Measurements from ENCODE around the gene VPS16.
"Not testable (repeated sequence)": the region's sequence is repeated elsewhere in the genome, so short reads cannot be mapped to it uniquely, and the experiment has no call there.

VPS16 gene

DNA sequence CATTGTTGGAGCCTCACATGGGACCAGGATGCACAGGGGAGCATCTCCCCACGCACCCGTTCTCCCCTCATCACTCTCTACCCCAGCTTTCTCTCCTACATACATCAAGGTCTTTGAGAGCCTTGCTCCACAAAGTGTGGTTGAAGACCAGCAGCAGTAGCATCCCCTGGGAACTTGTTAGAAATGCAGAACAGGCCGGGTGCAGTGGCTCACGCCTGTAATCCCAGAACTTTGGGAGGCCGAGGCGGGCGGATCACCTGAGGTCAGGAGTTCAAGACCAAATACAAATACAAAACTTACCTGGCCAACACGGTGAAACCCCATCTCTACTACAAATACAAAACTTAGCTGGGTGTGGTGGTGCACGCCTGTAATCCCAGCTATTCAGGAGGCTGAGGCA lies 32.6 kb upstream of the VPS16 start:
- DNase-seq, result not testable (repeated sequence)

DNA sequence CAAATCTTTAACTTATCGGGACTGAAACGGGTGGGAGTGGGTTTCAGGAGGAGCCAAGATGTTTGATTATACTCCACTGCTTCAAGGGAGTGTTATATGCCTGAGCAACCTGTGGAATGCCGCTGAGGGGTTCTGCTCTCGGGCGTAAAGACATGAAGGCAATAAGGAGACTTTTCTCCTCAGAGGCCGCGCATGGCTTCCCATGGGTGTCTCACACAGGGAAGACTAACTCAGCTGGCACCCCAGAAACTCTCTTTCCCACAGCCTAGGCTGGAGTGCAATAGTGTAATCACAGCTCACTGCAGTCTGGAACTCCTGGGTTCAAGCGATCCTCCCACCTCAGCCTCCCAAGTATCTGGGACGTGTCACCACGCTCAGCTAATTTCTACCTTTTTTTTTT lies 30.9 kb upstream of the VPS16 start:
- DNase-seq, result no peak

DNA sequence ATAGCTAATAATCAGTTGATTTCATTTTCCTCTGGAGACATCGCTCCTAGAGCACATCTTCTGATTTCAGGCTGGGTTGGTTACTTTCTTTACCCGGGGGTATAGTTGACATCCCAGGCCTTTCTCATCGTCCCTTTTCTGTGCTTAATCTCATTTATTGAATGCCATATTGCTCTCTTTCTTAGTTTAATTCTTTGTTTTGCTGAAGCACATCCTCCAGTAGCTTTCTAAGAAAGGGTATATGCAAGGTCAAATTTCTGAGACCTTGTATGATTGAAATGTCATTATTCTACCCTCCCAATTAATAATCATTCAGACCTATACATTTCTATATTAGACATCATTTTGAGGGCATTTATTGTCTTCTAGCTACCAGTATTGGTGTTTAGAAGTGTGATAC lies 28.4 kb upstream of the VPS16 start:
- DNase-seq, result no peak

DNA sequence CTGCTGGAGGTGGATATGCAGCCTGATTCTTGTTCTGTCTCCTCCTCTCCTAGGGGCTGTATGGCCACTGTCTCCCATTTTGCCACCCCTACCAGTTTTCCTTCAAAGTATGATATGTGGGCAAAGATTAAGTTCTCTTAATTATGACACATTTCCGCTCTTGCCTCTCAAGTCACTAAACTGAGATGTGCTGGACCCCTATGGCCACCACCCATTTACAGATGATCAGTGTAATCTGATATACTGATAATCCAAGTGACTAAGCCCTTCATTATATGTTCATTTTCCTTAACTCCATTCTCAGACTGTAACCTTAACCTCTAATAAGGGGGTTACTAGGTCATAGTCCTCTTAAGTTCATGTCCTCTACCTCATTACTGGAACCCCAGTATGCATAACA lies 26.5 kb upstream of the VPS16 start:
- DNase-seq, result no peak

DNA sequence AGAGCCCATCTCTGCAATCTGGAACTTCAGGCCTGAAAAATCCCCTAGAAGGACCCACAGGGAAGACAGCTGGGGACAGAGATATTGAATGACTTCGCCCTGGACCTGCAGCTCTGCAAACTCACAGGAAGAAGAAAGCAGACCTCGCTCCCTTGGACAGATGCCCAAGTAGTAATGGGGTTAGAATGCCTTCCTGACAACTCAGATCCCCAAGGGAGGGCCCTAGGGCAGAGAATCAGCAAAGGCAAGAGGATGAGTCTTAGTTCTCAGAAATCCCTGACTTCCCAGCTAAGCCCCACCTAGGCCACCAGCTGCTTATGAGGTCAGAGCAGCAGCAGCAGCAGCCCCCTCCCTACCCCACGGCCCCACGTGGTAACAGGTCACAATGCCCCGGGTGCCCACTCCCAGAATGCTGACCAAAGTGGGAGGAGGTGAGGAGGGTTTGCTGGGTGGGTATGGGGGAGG lies 25.9 kb upstream of the VPS16 start, which contains the start of gene C20orf141:
Gene C20orf141, plus strand, starts transcription at position 401 of the 465 bp plus-strand sequence. CDS start 198 bp downstream, outside the sequence.
- DNase-seq, result no peak

DNA sequence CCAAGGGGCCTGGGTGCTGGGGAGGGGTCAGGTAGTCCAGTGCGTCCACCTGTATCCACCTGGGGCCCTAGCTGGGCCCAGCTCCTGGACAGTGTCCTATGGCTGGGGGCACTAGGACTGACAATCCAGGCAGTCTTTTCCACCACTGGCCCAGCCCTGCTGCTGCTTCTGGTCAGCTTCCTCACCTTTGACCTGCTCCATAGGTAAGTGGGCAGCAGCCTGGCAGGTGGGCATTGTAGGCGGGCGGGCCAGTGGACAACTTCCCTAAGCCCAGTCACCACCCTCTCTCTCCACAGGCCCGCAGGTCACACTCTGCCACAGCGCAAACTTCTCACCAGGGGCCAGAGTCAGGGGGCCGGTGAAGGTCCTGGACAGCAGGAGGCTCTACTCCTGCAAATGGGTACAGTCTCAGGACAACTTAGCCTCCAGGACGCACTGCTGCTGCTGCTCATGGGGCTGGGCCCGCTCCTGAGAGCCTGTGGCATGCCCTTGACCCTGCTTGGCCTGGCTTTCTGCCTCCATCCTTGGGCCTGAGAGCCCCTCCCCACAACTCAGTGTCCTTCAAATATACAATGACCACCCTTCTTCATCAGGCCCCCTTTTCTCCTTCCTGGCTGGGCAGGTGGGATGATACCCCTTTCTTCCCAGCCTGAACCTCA lies 25.2 kb upstream of the VPS16 start:
- no peak for DNase-seq

DNA sequence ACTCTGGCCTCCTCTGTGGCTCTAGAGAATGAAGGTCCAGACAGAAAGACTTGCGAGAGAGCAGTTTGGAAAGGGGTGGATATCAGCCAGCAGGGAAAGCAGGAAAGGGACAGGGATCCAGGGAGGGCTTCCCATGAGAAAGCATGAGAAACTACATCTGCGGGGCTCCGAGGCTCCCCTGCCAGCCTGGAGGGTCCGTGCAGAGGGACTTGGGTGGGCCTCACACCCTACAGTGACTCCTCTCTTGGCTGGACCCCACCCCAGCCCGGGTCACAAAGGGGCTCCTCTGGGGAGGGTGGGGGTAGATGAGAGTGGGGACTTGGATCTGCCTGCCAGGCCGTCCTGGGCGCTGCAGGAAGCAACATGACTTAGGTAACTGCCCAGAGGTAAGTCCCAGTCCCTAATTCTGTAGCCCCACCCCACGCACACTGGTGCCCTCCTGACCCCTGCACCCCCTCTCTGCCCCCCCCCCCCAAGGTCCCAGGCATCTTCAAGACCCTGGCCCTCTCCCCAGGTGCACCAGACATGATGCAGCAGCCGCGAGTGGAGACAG lies 24.4 kb upstream of the VPS16 start, which contains the start of gene TMEM239:
Gene TMEM239, plus strand, starts transcription at position 335 of the 553 bp plus-strand sequence. Its CDS starts 191 bp downstream, at position 526.
- no peak for DNase-seq

DNA sequence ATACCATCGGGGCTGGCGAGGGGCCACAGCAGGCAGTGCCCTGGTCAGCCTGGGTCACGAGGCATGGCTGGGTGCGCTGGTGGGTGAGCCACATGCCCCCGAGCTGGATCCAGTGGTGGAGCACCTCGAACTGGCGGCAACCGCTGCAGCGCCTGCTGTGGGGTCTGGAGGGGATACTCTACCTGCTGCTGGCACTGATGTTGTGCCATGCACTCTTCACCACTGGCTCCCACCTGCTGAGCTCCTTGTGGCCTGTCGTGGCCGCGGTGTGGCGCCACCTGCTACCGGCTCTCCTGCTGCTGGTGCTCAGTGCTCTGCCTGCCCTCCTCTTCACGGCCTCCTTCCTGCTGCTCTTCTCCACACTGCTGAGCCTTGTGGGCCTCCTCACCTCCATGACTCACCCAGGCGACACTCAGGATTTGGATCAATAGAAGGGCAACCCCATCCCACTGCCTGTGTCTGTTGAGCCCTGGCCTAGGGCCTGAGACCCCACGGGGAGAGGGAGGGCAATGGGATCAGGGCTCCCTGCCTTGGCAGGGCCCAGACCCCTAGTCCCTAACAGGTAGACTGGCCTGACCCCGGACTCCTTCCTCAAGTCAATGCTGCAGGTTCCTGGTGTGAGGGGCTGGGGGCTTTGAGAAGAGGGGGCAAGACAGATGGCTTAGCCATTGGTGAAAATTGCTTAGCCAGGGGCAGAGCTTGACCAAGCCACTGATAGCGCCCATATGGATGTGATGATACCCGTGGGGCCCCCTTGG lies 23.8 kb upstream of the VPS16 start:
- DNase-seq, result peak; percentile 27

DNA sequence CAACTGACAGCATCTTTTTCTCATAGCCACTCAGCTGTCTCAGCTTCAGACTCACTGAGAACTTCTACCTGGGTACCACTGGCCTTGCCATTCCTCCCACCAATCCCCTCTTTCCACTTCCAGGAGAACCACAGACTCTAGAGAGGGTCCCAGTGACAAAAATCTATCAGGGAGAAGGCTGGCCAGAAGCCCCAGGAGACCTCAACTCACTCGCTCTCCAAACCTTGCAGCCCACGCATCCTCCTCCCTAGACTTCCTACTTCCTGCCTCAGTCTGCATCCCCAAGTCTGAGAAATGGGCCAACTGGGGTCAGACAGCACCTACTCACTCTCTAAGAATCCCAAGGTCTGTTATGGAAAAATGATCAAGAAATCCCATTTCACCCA lies 23.2 kb upstream of the VPS16 start:
- DNase-seq, result no peak

DNA sequence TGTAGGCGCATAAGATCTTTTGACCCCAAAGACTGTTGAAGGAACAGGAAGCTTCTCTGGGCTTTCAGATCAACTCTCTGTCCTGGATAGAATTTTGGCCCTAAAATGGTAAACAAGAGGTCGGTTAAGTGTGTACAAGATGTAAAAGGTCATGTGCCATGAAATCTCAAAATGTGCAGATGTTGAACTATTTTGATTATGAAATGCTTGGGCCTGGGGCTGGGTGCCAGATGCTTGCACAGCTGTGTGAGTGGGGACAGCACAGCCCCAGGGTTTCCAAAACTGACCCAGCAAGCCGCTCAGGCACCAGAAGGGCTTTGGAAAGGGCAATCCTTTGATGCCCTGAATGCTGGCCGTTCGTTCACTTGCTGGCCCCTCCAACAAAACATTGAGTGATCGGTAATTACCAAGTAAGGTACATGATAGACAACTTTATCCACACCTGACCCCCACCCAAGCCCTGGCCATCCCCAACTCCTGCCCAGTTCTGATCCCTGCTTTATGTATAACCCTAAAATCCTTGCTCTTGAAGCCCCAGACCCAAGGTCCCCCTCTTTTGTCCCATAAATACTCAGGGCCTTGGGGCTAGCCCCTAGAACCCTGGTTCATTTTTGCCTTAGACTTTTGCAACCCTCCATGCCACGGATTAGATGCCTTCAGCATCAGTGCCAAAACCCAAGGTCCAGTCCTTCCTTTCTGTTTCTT lies 22.5 kb upstream of the VPS16 start:
- DNase-seq, result no peak

DNA sequence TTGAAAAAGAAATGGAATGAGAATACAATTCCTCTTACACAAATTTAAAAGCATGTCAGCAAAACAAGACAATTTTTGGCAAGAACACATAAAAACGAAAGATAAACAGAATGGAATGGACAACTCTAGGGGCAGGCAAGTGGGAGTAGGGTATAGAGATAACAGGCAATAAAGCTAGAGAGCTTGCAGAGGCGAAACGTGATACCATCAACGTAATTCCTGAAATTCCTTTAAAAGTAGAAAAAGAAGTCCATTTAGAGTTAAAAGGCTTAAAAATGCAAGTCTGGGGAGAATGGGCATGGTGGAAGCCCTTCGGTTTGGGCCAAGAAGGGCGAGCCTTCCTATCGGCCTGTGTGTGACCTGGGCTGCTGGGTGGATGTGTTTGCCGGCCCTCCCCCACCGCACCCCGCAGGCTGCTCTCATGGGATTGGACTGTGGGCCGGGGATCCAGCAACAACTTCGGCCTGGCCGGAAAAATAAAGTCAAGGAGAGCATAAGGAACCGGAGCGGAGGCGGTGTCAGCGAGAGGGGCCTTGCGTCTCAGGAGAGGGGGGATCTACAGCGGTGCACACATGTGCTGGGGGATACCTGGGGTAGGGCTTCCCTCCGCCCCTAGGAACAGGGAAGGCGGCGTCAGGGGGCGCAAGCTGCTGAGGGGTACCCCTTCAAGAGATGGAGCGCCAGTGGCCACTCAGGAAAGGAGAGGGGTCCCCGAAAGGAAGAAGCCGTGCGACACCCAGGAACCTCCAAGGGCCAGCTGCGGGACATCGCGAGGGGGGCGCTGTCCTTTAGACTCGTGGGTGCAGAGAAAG lies 20.3 kb upstream of the VPS16 start:
- DNase-seq, result no peak

DNA sequence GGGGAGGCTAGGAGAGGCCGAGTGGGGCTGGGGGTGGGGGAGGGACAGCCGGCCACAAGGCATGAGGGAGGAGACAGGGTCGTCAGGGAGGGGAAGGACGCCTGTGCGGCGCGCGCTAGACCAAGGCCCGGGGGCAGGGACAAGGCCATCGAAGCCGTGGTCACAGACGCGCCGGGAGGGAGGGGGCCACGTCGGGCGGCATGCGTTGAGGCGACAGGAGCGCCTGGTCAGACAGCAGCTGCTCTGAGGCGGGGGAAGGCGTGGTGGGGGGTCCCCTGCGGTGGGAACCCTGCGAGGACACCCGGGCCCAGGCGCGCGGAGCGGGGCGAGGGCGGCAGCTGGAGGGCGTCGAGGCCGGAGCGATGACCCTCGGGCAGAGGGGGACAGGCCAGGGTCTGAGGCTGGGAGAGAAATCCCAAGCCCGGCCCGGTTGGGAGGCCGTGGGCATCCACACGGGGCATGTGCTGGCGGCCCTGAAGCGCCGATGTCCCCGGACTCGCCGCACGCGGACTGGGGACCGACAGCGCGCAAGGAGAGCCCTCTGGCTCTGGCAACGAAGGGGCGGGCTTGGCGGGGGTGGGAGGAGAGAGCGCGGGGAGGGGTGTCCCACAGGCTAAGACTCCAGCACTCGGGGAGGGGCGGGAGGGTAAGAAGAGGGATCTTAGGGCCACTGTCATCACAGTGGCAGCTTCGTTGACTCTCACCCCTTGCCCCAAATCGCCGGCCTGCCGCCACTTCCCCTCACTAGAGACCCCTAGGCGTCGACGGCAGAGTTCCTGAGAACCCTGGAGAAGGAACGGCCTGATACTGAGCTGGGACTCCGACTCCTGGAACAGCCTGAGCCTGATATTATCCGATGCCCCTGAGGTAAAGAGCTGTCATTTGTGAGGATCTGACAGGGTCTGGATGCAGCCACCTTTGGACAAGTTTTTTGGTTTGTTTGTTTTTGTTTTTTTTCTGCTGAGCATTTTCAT lies 19.4 kb upstream of the VPS16 start:
- no peak for DNase-seq

DNA sequence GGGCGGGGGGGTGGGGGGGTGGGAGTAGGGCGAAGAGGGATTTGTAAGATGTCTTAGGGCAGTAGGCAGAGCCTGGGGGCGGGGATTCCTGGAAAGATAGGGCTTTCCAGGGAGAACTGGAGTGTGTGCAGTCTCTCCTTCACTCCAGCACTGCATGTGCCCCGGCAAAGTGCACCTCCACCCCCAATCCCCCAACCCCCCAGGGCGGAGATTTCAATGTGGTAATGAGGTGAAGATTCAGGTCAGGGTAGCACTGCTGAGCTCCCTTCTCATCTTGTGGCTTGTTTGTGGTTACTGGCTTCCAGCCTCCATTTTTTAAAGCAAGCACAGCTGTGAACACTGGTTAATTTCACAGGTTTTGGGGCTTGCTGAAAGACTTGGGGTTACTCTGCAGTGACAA lies 18.5 kb upstream of the VPS16 start:
- peak; percentile 17 for DNase-seq

DNA sequence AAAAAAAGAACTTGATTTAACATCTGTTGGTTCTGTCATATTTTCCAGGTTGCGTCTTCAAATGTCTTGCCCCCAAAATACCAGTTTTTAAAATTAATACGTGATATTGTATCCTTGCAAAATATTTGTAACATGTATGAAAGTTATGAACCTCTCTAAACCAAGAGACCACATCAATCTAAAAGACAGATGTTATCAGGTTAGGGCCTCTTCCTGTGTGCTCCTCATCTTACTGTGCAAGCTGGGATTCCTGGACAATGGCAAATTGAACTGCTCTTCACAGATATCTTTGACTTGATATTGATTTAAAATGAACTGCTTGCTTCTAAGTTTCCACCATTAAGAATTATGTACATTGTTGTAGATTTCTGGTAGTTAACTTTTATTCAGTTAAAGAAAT lies 14.8 kb upstream of the VPS16 start:
- DNase-seq, result no peak

DNA sequence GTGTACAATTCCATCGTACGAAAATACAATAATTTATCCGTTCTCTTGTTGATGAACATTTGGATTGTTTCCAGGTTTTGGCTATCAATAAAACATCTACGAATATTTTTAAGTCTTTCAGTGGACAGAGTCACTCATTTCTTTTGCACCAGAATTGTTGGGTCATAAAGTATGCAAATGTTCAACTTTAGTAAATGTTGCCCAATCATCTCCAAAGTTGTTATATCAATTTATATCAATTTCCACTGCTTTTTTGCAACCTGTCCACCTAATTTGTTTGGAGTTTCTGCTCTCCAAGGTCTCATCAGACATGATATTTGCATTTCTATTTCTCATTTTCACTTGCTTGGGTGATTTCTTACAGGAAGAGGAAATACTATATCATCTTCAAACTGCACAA lies 13.9 kb upstream of the VPS16 start:
- no peak for DNase-seq

DNA sequence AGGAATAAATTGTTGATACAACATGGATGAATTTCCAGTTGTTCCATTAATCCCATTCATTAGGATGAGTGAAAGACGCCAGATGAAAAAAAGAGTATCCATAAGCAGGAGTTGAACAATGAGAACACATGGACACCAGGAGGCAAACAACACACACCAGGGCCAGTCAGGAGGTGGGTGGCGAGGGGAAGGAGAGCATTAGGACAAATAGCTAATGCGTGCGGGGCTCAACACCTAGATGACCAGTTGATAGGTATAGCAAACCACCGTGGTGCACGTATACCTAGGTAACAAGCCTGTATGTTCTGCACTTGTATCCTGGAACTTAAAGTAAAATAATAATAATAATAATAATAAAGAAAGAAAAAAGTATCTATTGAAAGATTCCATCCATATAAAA lies 11.2 kb upstream of the VPS16 start:
- DNase-seq, result no peak

DNA sequence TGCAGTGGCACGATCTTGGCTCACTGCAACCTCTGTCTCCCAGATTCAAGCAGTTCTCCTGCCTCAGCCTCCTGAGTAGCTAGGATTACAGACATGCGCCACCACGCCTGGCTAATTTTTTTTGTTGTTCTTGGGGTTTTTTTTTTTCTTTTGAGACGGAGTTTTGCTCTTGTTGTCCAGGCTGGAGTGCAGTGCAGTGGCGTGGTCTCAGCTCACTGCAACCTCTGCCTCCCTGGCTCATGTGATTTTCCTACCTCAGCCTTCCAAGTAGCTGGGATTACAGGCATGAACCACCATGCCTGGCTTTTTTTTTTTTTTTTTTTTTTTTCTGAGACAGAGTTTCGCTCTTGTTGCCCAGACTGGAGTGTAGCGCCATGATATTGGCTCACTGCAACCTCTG lies 9.3 kb upstream of the VPS16 start:
- not testable (repeated sequence) for DNase-seq

DNA sequence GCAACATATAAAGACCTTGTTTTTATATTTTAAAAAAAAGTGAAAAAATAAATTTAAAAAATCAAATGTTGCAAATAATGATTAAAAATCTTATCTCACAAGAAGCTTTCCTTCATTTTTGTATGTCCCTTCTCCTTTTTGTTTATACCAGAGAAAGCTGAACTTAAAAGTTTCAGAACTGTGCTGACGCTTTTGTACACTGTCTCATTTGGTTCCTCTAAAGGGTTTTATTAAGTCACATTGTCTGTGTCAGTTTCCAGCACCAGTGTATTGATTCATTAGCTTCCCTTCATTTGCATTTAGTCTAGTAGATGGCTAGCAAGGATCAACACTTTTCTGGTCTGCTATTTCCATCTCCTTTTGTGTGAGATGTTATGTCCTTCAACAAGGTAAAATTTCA lies 6.8 kb upstream of the VPS16 start:
- DNase-seq, result no peak

DNA sequence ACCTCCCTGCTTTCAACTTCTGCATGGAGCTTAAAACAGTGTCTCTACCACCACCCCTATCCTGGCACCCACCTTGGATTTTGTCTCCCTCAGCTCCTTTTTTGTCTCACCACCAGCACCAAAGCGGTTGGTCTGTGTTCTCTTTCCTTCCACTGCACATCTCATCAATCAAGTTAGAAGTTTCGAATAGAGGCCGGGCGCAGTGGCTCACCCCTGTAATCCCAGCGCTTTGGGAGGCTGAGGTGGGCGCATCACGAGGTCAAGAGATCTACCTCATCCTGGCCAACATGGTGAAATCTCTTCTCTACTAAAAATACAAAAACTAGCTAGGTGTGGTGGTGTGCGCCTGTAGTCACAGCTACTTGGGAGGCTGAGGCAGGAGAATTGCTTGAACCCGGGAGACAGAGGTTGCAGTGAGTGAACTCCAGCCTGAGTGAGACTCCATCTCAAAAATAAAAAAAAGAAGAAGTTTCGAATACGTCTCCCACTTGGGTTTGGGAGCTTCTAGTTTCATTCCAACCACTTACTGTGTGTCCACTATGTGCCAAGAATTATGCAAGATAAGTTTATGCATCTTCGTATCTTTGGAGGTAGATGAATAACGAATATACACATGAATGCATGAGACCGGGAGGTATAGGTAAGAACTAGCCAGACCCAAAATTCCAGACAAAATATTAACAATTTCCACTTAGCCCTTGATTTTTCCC lies 6.0 kb upstream of the VPS16 start:
- DNase-seq, result no peak

DNA sequence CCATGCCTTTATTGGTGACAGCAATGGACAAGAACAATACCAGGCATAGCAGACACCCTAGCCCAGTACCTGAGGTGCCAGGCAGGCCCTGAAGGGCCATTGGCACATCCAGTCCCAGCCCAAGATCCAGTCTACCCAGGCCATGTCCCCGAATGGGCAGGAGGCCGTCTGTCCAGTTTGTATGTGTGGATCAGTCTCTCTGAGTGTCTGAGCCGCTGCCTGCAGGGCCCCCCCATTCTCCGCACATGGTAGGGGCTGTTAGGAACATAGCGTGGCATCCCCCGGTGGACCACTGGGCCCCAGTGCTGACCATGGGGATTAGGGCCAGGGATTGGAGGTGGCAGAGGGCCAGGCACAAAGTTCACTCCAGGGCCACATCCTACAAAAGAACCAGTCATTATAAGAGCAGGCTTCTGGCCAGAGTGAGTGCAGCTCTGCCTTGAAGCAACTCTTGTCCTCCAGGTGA lies 5.2 kb upstream of the VPS16 start:
- no peak for DNase-seq

DNA sequence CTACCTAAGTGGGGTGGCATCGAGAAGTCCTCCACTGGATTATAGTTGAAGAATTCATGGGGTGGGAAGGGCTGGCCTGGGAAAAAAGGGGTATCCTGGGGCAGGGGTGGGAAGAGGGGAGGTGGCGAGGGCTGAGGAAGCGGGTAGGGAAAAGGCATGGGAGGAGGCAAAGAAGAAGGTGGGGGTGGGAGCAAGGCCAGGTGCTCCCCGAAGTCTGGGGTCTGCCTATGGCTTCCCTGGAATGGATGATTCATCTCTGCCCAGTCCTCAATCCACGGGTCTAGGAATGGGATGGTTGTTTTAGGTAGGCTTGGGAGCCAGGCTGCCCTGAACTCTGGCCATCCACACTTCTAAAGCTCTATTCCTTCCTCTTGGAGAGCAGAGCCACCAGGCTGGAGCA lies 4.5 kb upstream of the VPS16 start:
- DNase-seq, result no peak
